KMS-11 (cell line): ENCODE measurements around the gene NAV3.
"Not testable (repeated sequence)": the region's sequence is repeated elsewhere in the genome, so short reads cannot be mapped to it uniquely, and the experiment has no call there.

Source experiments
- H2AFZ ChIP-seq: fragments of 200-600 bp; sonication (generic); 2 replicates; pipeline ENCODE4 v1.6.1; 2016; ENCODE audit warnings: antibody characterized with exemption, mixed run types, low read depth
- H3K27ac ChIP-seq: fragments of 200-600 bp; sonication (generic); 2 replicates; pipeline ENCODE4 v1.6.1; 2016; ENCODE audit warnings: mild to moderate bottlenecking, mixed run types
- H3K27me3 ChIP-seq: fragments of 200-600 bp; sonication (generic); 2 replicates; pipeline ENCODE4 v1.6.1; 2017; ENCODE audit warnings: mild to moderate bottlenecking, low read depth, mixed run types, moderate library complexity; ENCODE audit not compliant: insufficient read depth
- H3K36me3 ChIP-seq: fragments of 200-600 bp; sonication (generic); 2 replicates; pipeline ENCODE4 v1.6.1; 2017; ENCODE audit warnings: mild to moderate bottlenecking, mixed run types; ENCODE audit not compliant: insufficient read depth
- H3K4me1 ChIP-seq: fragments of 200-600 bp; sonication (generic); 2 replicates; pipeline ENCODE4 v1.6.1; 2016; ENCODE audit warnings: mild to moderate bottlenecking, low read depth, mixed run types; ENCODE audit not compliant: poor library complexity, severe bottlenecking
- H3K4me2 ChIP-seq: fragments of 200-600 bp; sonication (generic); 2 replicates; pipeline ENCODE4 v1.7.0; 2016; ENCODE audit warnings: mild to moderate bottlenecking, mixed run types
- H3K4me3 ChIP-seq: fragments of 200-600 bp; sonication (generic); IDR thresholded peaks from 2 replicates; pipeline ENCODE4 v1.6.1; 2017; ENCODE audit warnings: low read depth, low read length, mixed read lengths; ENCODE audit not compliant: insufficient read depth
- H3K79me2 ChIP-seq: fragments of 200-600 bp; sonication (generic); 2 replicates; pipeline ENCODE4 v1.6.1; 2016; ENCODE audit warnings: low read depth, mixed run types; ENCODE audit not compliant: insufficient read depth
- H3K9ac ChIP-seq: fragments of 200-600 bp; sonication (generic); 2 replicates; pipeline ENCODE4 v1.6.1; 2016; ENCODE audit warnings: mild to moderate bottlenecking, mixed run types
- H4K20me1 ChIP-seq: fragments of 200-600 bp; sonication (generic); 2 replicates; pipeline ENCODE4 v1.6.1; 2016; ENCODE audit warnings: mild to moderate bottlenecking, mixed run types; ENCODE audit not compliant: insufficient read depth
- CTCF ChIP-seq: fragments of 200-600 bp; sonication (generic); conservative IDR thresholded peaks from 2 replicates; pipeline ENCODE4 v1.6.1; 2017; ENCODE audit warnings: low read depth, mild to moderate bottlenecking, antibody characterized with exemption, low read length, moderate library complexity, mixed read lengths

NAV3 gene

GRCh38 chr12:78101113-78101876 is 270.6 kb downstream of the NAV3 start:
- H3K4me2 ChIP-seq: no peak overlapping the region
- no peak overlapping the region for H3K4me3 ChIP-seq

GRCh38 chr12:78101946-78102635 is 271.4 kb downstream of the NAV3 start:
- Histone ChIP-seq H3K27ac (no peak overlapping the region), H3K4me2 (no peak overlapping the region), H4K20me1 (no peaks in the 10 kb centered on the region), H3K4me3 (no peak overlapping the region), H3K36me3 (no peaks in the 10 kb centered on the region), H3K27me3 (no peaks in the 10 kb centered on the region), H3K4me1 (no peaks in the 10 kb centered on the region), H3K79me2 (no peaks in the 10 kb centered on the region), H3K9ac (no peak overlapping the region), H2AFZ (no peak overlapping the region)
- TF ChIP-seq CTCF: no peak

More at GRCh38 chr12:78101113-78101876, 270.6 kb downstream of the NAV3 start:
- H3K36me3 ChIP-seq: no peaks in the 10 kb centered on the region
- no peak overlapping the region for H2AFZ ChIP-seq
- no peaks in the 10 kb centered on the region for H4K20me1 ChIP-seq
- no peaks in the 10 kb centered on the region for H3K27me3 ChIP-seq
- no peak overlapping the region for H3K9ac ChIP-seq
- TF ChIP-seq CTCF: no peak
- H3K4me1 ChIP-seq: no peaks in the 10 kb centered on the region
- no peaks in the 10 kb centered on the region for H3K79me2 ChIP-seq
- no peak overlapping the region for H3K27ac ChIP-seq

GRCh38 chr12:78102801-78103200 is 272.1 kb downstream of the NAV3 start:
- H3K79me2 ChIP-seq: not testable (repeated sequence)

GRCh38 chr12:78115889-78116288 is 285.2 kb downstream of the NAV3 start:
- H3K36me3 ChIP-seq: no peaks in the 10 kb centered on the region
- H3K4me1 ChIP-seq: no peaks in the 10 kb centered on the region
- H3K9ac ChIP-seq: no peak overlapping the region
- no peak overlapping the region for H3K4me2 ChIP-seq
- H3K79me2 ChIP-seq: no peaks in the 10 kb centered on the region
- no peak overlapping the region for H3K4me3 ChIP-seq
- no peak for TF ChIP-seq CTCF
- no peaks in the 10 kb centered on the region for H4K20me1 ChIP-seq
- no peak overlapping the region for H2AFZ ChIP-seq
- no peak overlapping the region for H3K27ac ChIP-seq
- H3K27me3 ChIP-seq: no peaks in the 10 kb centered on the region

More at GRCh38 chr12:78102801-78103200, 272.1 kb downstream of the NAV3 start:
- not testable (repeated sequence) for H3K27me3 ChIP-seq, H3K4me3 ChIP-seq, H3K27ac ChIP-seq, H2AFZ ChIP-seq, H3K36me3 ChIP-seq, H4K20me1 ChIP-seq, H3K4me2 ChIP-seq, H3K4me1 ChIP-seq, H3K9ac ChIP-seq

GRCh38 chr12:78118036-78118435 is 287.3 kb downstream of the NAV3 start:
- H3K9ac ChIP-seq: no peak overlapping the region
- H3K4me3 ChIP-seq: no peak overlapping the region
- no peak overlapping the region for H3K27ac ChIP-seq
- no peaks in the 10 kb centered on the region for H3K79me2 ChIP-seq
- no peak overlapping the region for H3K4me2 ChIP-seq
- no peaks in the 10 kb centered on the region for H3K4me1 ChIP-seq
- no peaks in the 10 kb centered on the region for H4K20me1 ChIP-seq
- no peaks in the 10 kb centered on the region for H3K36me3 ChIP-seq
- H2AFZ ChIP-seq: no peak overlapping the region
- H3K27me3 ChIP-seq: no peaks in the 10 kb centered on the region
- TF ChIP-seq CTCF: no peak
